GM12878 (cell line): ENCODE results near the gene NUB1. TPM values are rescaled to one million over a fixed set of nuclear protein-coding genes. Genes with fewer than 3 reads are reported as not detected.

ENCODE experiments used
- ATAC-seq: fragments of 200-7000 bp; cut with Tn5 transposase; 3 replicates; pipeline ENCODE4 v1.9.1; 2020; ENCODE audit warnings: mild to moderate bottlenecking, moderate library complexity
- BruUV-seq: library from RNA; stranded (reverse); fragments of 400-500 nt; replicated peaks from 2 replicates; lab custom pipeline; 2021; lab: Mats Ljungman, UMichigan
- CTCF ChIA-PET: fragments of 300-600 bp; sonication (Branson Sonifier 250); formaldehyde crosslinking; extraction: SDS; loops from one replicate; lab custom pipeline; 2021; ENCODE audit warnings: inconsistent platforms; lab: Yijun Ruan, JAX
- POLR2A ChIA-PET: fragments of 350-600 bp; formaldehyde crosslinking; extraction: SDS; loops from one replicate; lab custom pipeline; 2021; ENCODE audit warnings: inconsistent platforms; lab: Charles Lee
- RAD21 ChIA-PET: fragments of 300-600 bp; sonication (Branson Sonifier 250); formaldehyde crosslinking; loops from one replicate; lab custom pipeline; 2023; ENCODE audit warnings: antibody characterized with exemption; ENCODE audit not compliant: unreplicated experiment; lab: Charles Lee
- SMC1A ChIA-PET: fragments of 300-600 bp; sonication (Branson Sonifier 250); formaldehyde crosslinking; loops from one replicate; lab custom pipeline; 2023; ENCODE audit not compliant: unreplicated experiment, uncharacterized antibody; lab: Charles Lee
- DNase-seq: peaks from one replicate; pipeline ENCODE4 v3.0.0-alpha.2; 2011; ENCODE audit warnings: low read depth, low spot score
- FAIRE-seq: peaks from 3 replicates; lab custom pipeline; 2011; peaks lifted over from hg19 to GRCh38; lab: Jason Lieb, UNC
- H2AFZ ChIP-seq: 2 replicates; pipeline ENCODE4 v1.6.0; 2011; ENCODE audit warnings: low read depth, low read length, control low read depth; ENCODE audit not compliant: control insufficient read depth
- H3K27ac ChIP-seq: 2 replicates; pipeline ENCODE4 v1.5.1; 2011; ENCODE audit warnings: control low read depth; ENCODE audit not compliant: control insufficient read depth, insufficient read depth
- H3K27me3 ChIP-seq, 2 experiments: replicated peaks in 1 of 2; 2 replicates each; pipeline versions ENCODE4 v1.6.0 to v1.6.1; 2011; ENCODE audit warnings: low read length in 1 of 2; ENCODE audit not compliant: control insufficient read depth in 2 of 2, insufficient read depth in 2 of 2
- H3K36me3 ChIP-seq, 2 experiments: 2 replicates each; pipeline ENCODE4 v1.5.1; 2011; ENCODE audit warnings: low read length in 1 of 2; ENCODE audit not compliant: control insufficient read depth in 2 of 2, insufficient read depth in 2 of 2
- H3K4me1 ChIP-seq: 2 replicates; pipeline ENCODE4 v1.6.1; 2011; ENCODE audit warnings: mild to moderate bottlenecking, low read length, moderate library complexity, mixed read lengths; ENCODE audit not compliant: control insufficient read depth, insufficient read depth
- H3K4me2 ChIP-seq: 2 replicates; pipeline ENCODE4 v1.6.0; 2011; ENCODE audit warnings: control low read depth; ENCODE audit not compliant: control insufficient read depth, insufficient read depth
- H3K4me3 ChIP-seq: fragments of 200-600 bp; sonication (generic); 2 replicates; pipeline ENCODE4 v1.5.1; 2016
- H3K79me2 ChIP-seq: 2 replicates; pipeline ENCODE4 v1.6.0; 2011; ENCODE audit warnings: low read length; ENCODE audit not compliant: control insufficient read depth, insufficient read depth
- H3K9ac ChIP-seq: 2 replicates; pipeline ENCODE4 v1.8.0; 2011; ENCODE audit warnings: low read length, control low read depth, mixed read lengths; ENCODE audit not compliant: control insufficient read depth, insufficient read depth
- H3K9me3 ChIP-seq: replicated peaks from 3 replicates; pipeline ENCODE4 v1.5.1; 2011; ENCODE audit warnings: mild to moderate bottlenecking, low read length; ENCODE audit not compliant: control insufficient read depth, insufficient read depth
- H4K20me1 ChIP-seq: 2 replicates; pipeline ENCODE4 v1.6.0; 2011; ENCODE audit not compliant: control insufficient read depth, insufficient read depth
- ASH2L ChIP-seq: fragments of 300-600, 200-600 bp; sonication (generic); IDR thresholded peaks from 2 replicates; pipeline ENCODE4 v1.6.1; 2017; ENCODE audit warnings: low read depth, mild to moderate bottlenecking, borderline replicate concordance
- CBX5 ChIP-seq: sonication (generic); IDR thresholded peaks from 2 replicates; pipeline ENCODE4 v1.6.1; 2016; ENCODE audit warnings: low read depth, moderate library complexity, mild to moderate bottlenecking, inconsistent platforms
- EED ChIP-seq: sonication (generic); IDR thresholded peaks from 2 replicates; pipeline ENCODE4 v1.6.1; 2016; ENCODE audit warnings: antibody characterized with exemption, low read depth
- IKZF2 ChIP-seq, 2 experiments: fragments of 450-650 bp; IDR thresholded peaks; 2 replicates each; pipeline ENCODE4 v1.6.1; 2017; ENCODE audit warnings: mild to moderate bottlenecking in 2 of 2, moderate library complexity in 2 of 2
- JUNB ChIP-seq: IDR thresholded peaks from 2 replicates; pipeline ENCODE4 v1.6.1; 2016; ENCODE audit warnings: antibody characterized with exemption, mild to moderate bottlenecking
- NFIC ChIP-seq: IDR thresholded peaks from 2 replicates; pipeline ENCODE4 v1.6.1; 2012; ENCODE audit warnings: low read depth, mild to moderate bottlenecking, inconsistent platforms, low read length, moderate library complexity
- PKNOX1 ChIP-seq: fragments of 450-650 bp; IDR thresholded peaks from 2 replicates; pipeline ENCODE4 v1.6.1; 2016; ENCODE audit warnings: mild to moderate bottlenecking
- POU2F2 ChIP-seq: IDR thresholded peaks from 3 replicates; pipeline ENCODE4 v1.6.1; 2011; ENCODE audit warnings: low read depth, mild to moderate bottlenecking, low read length, borderline replicate concordance
- SMARCA5 ChIP-seq: fragments of 450-650 bp; IDR thresholded peaks from 2 replicates; pipeline ENCODE4 v1.6.1; 2017; ENCODE audit warnings: mild to moderate bottlenecking
- TARDBP ChIP-seq: IDR thresholded peaks from 2 replicates; pipeline ENCODE4 v1.6.1; 2016; ENCODE audit warnings: borderline replicate concordance
- TBL1XR1 ChIP-seq: IDR thresholded peaks from 2 replicates; pipeline ENCODE4 v1.6.1; 2012; ENCODE audit warnings: low read depth, low read length, improper control_type of control experiment
- TCF3 ChIP-seq: IDR thresholded peaks from 2 replicates; pipeline ENCODE4 v1.6.1; 2012; ENCODE audit warnings: low read depth, mild to moderate bottlenecking, low read length, borderline replicate concordance; ENCODE audit not compliant: insufficient read depth
- ZNF384 ChIP-seq: IDR thresholded peaks from 2 replicates; pipeline ENCODE4 v1.6.1; 2012; ENCODE audit warnings: low read depth, mild to moderate bottlenecking, low read length, improper control_type of control experiment, borderline replicate concordance
- WGBS: methylation state at CpG from one replicate; pipeline ENCODE4 v1.1.6; 2016; ENCODE audit warnings: low lambda C conversion rate; ENCODE audit not compliant: insufficient replicate concordance, insufficient coverage; ENCODE audit errors: missing lambda C conversion rate; 5-methylcytosine and 5-hydroxymethylcytosine counted together
- in situ Hi-C: fragments of 300-500 bp; cut with MboI; formaldehyde crosslinking; loops from 9 replicates; pipeline ENCODE4 v1.14.3; 2018; ENCODE audit warnings: mixed read lengths
- intact Hi-C: fragments of 100-400 bp; cut with micrococcal nuclease; formaldehyde crosslinking; loops from one replicate; pipeline ENCODE4 v1.14.2; 2022; ENCODE audit not compliant: unreplicated experiment
- polyA plus RNA-seq, 11 experiments: library from polyadenylated mRNA; depleted of rRNA in 4 of 11; unstranded in 6 of 11; stranded (reverse) in 5 of 11; fragments of >200 nt; fragmentation: Nextera tagmentation in 4 of 11; fragmentation: Illumina TruSeq in 1 of 11; extraction: Ambion mirVana in 4 of 11; extraction: Trizol in 1 of 11; gene quantifications; 1 replicate in 1 of 11; 2 replicates in 10 of 11; pipeline versions ENCODE4 v1.2.1 to v1.2.3, GENCODE V29; 2011 to 2016; ENCODE audit warnings: inconsistent platforms in 2 of 11, missing spikeins in 2 of 11, low read depth in 1 of 11
- total RNA-seq, 4 experiments: library from RNA; depleted of rRNA in 3 of 4; stranded (reverse); fragments of >200 nt in 3 of 4; fragmentation: Illumina TruSeq in 1 of 4; extraction: Trizol in 1 of 4; gene quantifications; 2 replicates each; pipeline versions ENCODE4 v1.2.1 to v1.2.3, GENCODE V29; 2013 to 2021
- TF ChIP-seq, protein P1 (sequence below): IDR thresholded peaks from 2 replicates; pipeline ENCODE4 v1.6.1; 2012; ENCODE audit warnings: mild to moderate bottlenecking, low read depth, low read length

NUB1 gene
- total and polyA plus RNA-seq, 10 of the 15 experiments (the other 5 are each of a cell fraction or from before 2014, with no cell fraction given): 24.1 to 102 (median 49.0) TPM

DNA sequence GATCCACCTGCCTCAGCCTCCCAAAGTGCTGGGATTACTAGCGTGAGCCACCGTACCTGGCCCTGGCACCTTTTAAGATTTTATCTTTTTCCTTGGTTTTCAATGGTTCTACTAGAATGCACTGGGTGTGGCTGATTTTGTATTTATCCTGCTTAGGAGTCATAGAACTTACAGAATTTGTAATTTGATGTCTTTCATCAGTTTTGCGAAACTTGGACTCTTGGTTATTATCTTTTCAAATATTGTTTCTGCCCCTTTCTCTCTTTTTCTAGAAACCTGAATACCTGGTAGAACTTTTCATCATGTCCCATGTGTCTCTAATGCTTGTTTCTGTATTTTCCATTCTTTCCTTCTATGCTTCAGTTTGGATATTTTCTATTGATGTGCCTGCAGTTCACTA is 2.8 kb upstream of the NUB1 start (continued):
- TF ChIP-seq, protein P1, sequence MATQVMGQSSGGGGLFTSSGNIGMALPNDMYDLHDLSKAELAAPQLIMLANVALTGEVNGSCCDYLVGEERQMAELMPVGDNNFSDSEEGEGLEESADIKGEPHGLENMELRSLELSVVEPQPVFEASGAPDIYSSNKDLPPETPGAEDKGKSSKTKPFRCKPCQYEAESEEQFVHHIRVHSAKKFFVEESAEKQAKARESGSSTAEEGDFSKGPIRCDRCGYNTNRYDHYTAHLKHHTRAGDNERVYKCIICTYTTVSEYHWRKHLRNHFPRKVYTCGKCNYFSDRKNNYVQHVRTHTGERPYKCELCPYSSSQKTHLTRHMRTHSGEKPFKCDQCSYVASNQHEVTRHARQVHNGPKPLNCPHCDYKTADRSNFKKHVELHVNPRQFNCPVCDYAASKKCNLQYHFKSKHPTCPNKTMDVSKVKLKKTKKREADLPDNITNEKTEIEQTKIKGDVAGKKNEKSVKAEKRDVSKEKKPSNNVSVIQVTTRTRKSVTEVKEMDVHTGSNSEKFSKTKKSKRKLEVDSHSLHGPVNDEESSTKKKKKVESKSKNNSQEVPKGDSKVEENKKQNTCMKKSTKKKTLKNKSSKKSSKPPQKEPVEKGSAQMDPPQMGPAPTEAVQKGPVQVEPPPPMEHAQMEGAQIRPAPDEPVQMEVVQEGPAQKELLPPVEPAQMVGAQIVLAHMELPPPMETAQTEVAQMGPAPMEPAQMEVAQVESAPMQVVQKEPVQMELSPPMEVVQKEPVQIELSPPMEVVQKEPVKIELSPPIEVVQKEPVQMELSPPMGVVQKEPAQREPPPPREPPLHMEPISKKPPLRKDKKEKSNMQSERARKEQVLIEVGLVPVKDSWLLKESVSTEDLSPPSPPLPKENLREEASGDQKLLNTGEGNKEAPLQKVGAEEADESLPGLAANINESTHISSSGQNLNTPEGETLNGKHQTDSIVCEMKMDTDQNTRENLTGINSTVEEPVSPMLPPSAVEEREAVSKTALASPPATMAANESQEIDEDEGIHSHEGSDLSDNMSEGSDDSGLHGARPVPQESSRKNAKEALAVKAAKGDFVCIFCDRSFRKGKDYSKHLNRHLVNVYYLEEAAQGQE: no peak
- TF ChIP-seq CBX5 (no peak), TARDBP (no peak)

GRCh38 chr7:151339651-151340382 is 1.8 kb upstream of the NUB1 start:
- no peaks in the 10 kb centered on the region for H3K36me3 ChIP-seq
- peaks cover 20% of the 10 kb centered on the region for H3K4me1 ChIP-seq
- H3K9me3 ChIP-seq: peaks cover 5% of the 10 kb centered on the region; the same call in 1 of the 3 replicates
- H3K9ac ChIP-seq: peak overlapping the region; percentile 24; the same call in 1 of the 2 replicates
- ChIA-PET CTCF (interaction anchor here (7.1 to 7.5 kb wide), 2 partner anchors 12 to 24 kb away, joined by 69 to 73 read pairs; no protein-coding TSS in a partner anchor), SMC1A (interaction anchor here (1.2 to 6.3 kb wide), 5 partner anchors 9 to 24 kb away, joined by 3 to 58 read pairs (median 5); no protein-coding TSS in a partner anchor), POLR2A (interaction anchor here (0.5 to 1.2 kb wide), 5 partner anchors 11 to 54 kb away, joined by 3 to 8 read pairs (median 4); no protein-coding TSS in a partner anchor), RAD21 (interaction anchor here (0.8 to 1.1 kb wide), 3 partner anchors 10 to 24 kb away, joined by 3 to 5 read pairs (median 3); no protein-coding TSS in a partner anchor)
- FAIRE-seq: peak; percentile 93
- peaks cover 17% of the 10 kb centered on the region for H3K79me2 ChIP-seq
- H2AFZ ChIP-seq: peak overlapping the region; percentile 41
- peak overlapping the region; percentile 13; the same call in 1 of the 2 replicates for H3K4me3 ChIP-seq
- no peaks in the 10 kb centered on the region for H3K27me3 ChIP-seq
- BruUV-seq: no TSS peak
- peak; percentile 69 for DNase-seq
- peak overlapping the region; percentile 53 for H3K4me2 ChIP-seq
- no peaks in the 10 kb centered on the region for H4K20me1 ChIP-seq
- intact Hi-C loops (loop anchor here (5.0 kb wide), 2 partner anchors 113 to 177 kb away; partner anchors contain the start of genes ABCF2 and RHEB), in situ Hi-C loops (no loop called here)
- WGBS: under 1% methylated on average over 7 of the region's 7 CpGs
- peak; percentile 53 for ATAC-seq
- peak overlapping the region; percentile 81 for H3K27ac ChIP-seq
- TF ChIP-seq EED: peak; percentile 41; the same call in 1 of the 2 replicates
- no peak for TF ChIP-seq TBL1XR1
- TF ChIP-seq IKZF2 (IDR thresholded peaks at IDR 0.05): 0 out of 4 replicates have a peak, but pooled peaks have one; percentile 20 to 43
- TF ChIP-seq PKNOX1: 0 out of 2 replicates have a peak, but pooled peaks have one; percentile 3
- TF ChIP-seq ASH2L: 0 out of 2 replicates have a peak, but pooled peaks have one; percentile 48
- peak; percentile 44; the same call in 1 of the 2 replicates for TF ChIP-seq JUNB
- 0 out of 2 replicates have a peak, but pooled peaks have one; percentile 6 for TF ChIP-seq TCF3
- TF ChIP-seq CBX5: peak; percentile 83; the same call in 1 of the 2 replicates
- peak; percentile 20; the same call in 1 of the 2 replicates for TF ChIP-seq NFIC
- no peak for TF ChIP-seq ZNF384
- TF ChIP-seq POU2F2: no peak
- TF ChIP-seq SMARCA5: peak; percentile 36; the same call in 1 of the 2 replicates
